WERI-Rb-1 (cell line): Measurements from ENCODE around the gene NUP93.

ENCODE experiments used
- DNase-seq: peaks from one replicate; pipeline ENCODE4 v3.0.0-alpha.2; 2020
- H3K27ac ChIP-seq: fragments of 250-450 bp; sonication (Bioruptor Pico); 2 replicates; pipeline ENCODE4 v1.5.1; 2020; ENCODE audit warnings: mild to moderate bottlenecking, moderate library complexity
- H3K27me3 ChIP-seq: fragments of 250-450 bp; sonication (Bioruptor Pico); 2 replicates; pipeline ENCODE4 v1.5.1; 2021; ENCODE audit warnings: mild to moderate bottlenecking, low read depth, moderate library complexity; ENCODE audit not compliant: insufficient read depth, severe bottlenecking
- H3K36me3 ChIP-seq: fragments of 250-450 bp; sonication (Bioruptor Pico); 2 replicates; pipeline ENCODE4 v1.5.1; 2020; ENCODE audit warnings: mild to moderate bottlenecking, moderate library complexity
- H3K4me3 ChIP-seq: 2 replicates; pipeline ENCODE4 v1.5.1; 2011; ENCODE audit warnings: low read depth, mild to moderate bottlenecking, control low read depth, low read length
- H3K9me3 ChIP-seq: fragments of 250-450 bp; sonication (Bioruptor Pico); 2 replicates; pipeline ENCODE4 v1.5.1; 2021; ENCODE audit warnings: mild to moderate bottlenecking, moderate library complexity; ENCODE audit not compliant: severe bottlenecking
- TF ChIP-seq, protein P1 (sequence below): IDR thresholded peaks from 2 replicates; pipeline ENCODE4 v1.5.1; 2011; ENCODE audit warnings: low read depth, mild to moderate bottlenecking, control low read depth, inconsistent platforms, low read length

Gene NUP93

DNA sequence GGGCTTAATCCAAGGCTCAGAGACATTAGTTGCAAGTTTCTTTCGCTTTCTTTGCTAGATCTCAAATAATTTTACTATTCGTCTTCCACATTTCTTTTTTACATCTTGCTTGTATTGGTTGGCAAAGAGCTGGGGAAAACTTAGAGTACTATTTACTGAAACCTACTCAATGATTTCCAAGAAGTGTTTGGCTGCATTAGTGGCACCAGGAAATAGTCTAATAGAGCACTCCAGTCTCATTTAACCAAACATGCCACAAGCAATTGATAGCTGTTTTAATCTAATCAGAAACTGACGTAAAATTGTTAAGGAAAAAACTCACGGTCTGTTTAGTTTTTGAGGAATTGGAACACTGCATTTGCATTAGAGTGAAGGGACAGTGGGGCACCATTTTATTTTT is 29.0 kb downstream of the NUP93 start:
- Histone ChIP-seq H3K27me3 (no peaks in the 10 kb centered on the region), H3K36me3 (peaks cover 33% of the 10 kb centered on the region), H3K4me3 (no peak overlapping the region), H3K9me3 (peaks cover 5% of the 10 kb centered on the region), H3K27ac (no peak overlapping the region)
- TF ChIP-seq, protein P1, sequence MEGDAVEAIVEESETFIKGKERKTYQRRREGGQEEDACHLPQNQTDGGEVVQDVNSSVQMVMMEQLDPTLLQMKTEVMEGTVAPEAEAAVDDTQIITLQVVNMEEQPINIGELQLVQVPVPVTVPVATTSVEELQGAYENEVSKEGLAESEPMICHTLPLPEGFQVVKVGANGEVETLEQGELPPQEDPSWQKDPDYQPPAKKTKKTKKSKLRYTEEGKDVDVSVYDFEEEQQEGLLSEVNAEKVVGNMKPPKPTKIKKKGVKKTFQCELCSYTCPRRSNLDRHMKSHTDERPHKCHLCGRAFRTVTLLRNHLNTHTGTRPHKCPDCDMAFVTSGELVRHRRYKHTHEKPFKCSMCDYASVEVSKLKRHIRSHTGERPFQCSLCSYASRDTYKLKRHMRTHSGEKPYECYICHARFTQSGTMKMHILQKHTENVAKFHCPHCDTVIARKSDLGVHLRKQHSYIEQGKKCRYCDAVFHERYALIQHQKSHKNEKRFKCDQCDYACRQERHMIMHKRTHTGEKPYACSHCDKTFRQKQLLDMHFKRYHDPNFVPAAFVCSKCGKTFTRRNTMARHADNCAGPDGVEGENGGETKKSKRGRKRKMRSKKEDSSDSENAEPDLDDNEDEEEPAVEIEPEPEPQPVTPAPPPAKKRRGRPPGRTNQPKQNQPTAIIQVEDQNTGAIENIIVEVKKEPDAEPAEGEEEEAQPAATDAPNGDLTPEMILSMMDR, result no peak
- no peak for DNase-seq

GRCh38 chr16:56763291-56763916 is 33.5 kb downstream of the NUP93 start:
- H3K36me3 ChIP-seq, result peaks cover 25% of the 10 kb centered on the region
- TF ChIP-seq, protein P1, result no peak

GRCh38 chr16:56764835-56765234 is 34.9 kb downstream of the NUP93 start:
- DNase-seq, result no peak
- no peaks in the 10 kb centered on the region for H3K27me3 ChIP-seq
- H3K36me3 ChIP-seq, result peaks cover 11% of the 10 kb centered on the region
- no peaks in the 10 kb centered on the region for H3K9me3 ChIP-seq
- peak overlapping the region; percentile 66 for H3K27ac ChIP-seq
- TF ChIP-seq, protein P1, result no peak
- H3K4me3 ChIP-seq, result no peak overlapping the region

More at GRCh38 chr16:56763291-56763916, 33.5 kb downstream of the NUP93 start:
- Histone ChIP-seq H3K27me3 (no peaks in the 10 kb centered on the region), H3K9me3 (no peaks in the 10 kb centered on the region), H3K4me3 (no peak overlapping the region), H3K27ac (peak overlapping the region; percentile 66)
- no peak for DNase-seq

DNA sequence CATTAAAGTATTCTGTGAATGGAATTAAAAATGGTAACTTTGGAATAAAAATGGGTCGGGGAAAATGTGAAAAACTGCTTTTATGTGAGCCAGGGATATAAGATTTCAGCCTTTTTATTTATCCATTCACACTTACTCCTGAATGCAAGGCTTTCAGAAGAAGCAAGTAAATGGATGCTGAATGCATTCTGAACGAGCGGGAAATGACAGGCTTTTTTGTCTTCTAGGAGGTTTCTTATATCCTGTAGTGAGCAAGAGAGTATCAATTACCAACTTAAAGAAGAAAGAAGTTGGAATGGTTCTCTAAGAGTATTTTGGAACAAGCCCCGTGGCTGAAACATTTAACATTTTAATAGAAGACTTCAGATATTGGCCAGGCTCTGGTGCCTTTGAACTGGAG is 36.0 kb downstream of the NUP93 start:
- Histone ChIP-seq H3K9me3 (no peaks in the 10 kb centered on the region), H3K4me3 (no peak overlapping the region), H3K36me3 (peaks cover 2% of the 10 kb centered on the region), H3K27me3 (no peaks in the 10 kb centered on the region), H3K27ac (no peak overlapping the region; the same call in 1 of the 2 replicates)
- DNase-seq, result no peak
- TF ChIP-seq, protein P1, result no peak

- Histone ChIP-seq H3K36me3 (no peaks in the 10 kb centered on the region; the same call in none of the 2 replicates), H3K27me3 (no peaks in the 10 kb centered on the region), H3K4me3 (no peak overlapping the region), H3K9me3 (no peaks in the 10 kb centered on the region), H3K27ac (no peak overlapping the region)
- peak; percentile 75 for DNase-seq
- TF ChIP-seq, protein P1, result no peak
These were observed 37.1 kb downstream of the NUP93 start for GRCh38 chr16:56767024-56767423.

GRCh38 chr16:56769677-56770076 is 39.7 kb downstream of the NUP93 start:
- H3K36me3 ChIP-seq, result no peaks in the 10 kb centered on the region; the same call in 1 of the 2 replicates
- H3K27me3 ChIP-seq, result no peaks in the 10 kb centered on the region
- TF ChIP-seq, protein P1, result no peak
- H3K4me3 ChIP-seq, result no peak overlapping the region
- DNase-seq, result no peak
- no peak overlapping the region for H3K27ac ChIP-seq
- H3K9me3 ChIP-seq, result no peaks in the 10 kb centered on the region
